ENCODE measurements around the gene ALPG.
A peak's percentile ranks its signal among the peaks of the same experiment; 100 is the strongest.
"Not testable (repeated sequence)": the region's sequence is repeated elsewhere in the genome, so short reads cannot be mapped to it uniquely, and the experiment has no call there.

ALPG gene

GRCh38 chr2:232439758-232440135 lies 33.1 kb downstream of the ALPG start:
- DNase-seq (ENCODE audit: low read depth in 3 of 3, low spot score in 1 of 3) = no peak

- DNase-seq (ENCODE audit: low read depth in 3 of 3, low spot score in 1 of 3) = peak; percentile 62 to 89 (median 75)
These were observed 33.8 kb downstream of the ALPG start for GRCh38 chr2:232440220-232441018.

DNA sequence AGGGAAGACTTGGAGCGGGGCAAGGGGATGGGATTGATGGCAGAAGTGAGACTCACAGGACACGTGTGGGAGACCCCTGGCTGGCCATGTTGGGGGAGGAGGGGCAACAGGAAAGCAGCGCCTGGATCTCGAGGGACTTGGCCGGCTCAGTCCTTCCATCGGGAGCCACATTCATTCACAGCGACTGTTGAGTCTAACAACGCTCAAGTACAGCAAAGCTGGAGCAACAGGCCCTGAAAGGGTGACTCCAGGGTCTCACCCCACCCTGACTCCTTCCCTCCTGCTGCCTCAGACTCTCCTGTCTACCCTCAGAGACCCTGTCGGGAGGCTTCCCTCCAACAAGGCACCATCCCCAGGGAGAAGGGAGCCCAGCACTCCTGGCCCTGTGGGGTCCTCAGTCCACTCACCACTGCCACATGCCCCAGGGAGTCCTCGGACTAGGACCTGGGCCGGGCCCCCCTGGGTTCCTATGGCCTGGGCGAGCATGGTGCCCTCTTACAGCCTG lies 34.6 kb downstream of the ALPG start:
- DNase-seq (ENCODE audit: low read depth in 3 of 3, low spot score in 1 of 3) = no peak

GRCh38 chr2:232441922-232442321 lies 35.3 kb downstream of the ALPG start:
- not testable (repeated sequence) for DNase-seq (ENCODE audit: low read depth in 3 of 3, low spot score in 1 of 3)

DNA sequence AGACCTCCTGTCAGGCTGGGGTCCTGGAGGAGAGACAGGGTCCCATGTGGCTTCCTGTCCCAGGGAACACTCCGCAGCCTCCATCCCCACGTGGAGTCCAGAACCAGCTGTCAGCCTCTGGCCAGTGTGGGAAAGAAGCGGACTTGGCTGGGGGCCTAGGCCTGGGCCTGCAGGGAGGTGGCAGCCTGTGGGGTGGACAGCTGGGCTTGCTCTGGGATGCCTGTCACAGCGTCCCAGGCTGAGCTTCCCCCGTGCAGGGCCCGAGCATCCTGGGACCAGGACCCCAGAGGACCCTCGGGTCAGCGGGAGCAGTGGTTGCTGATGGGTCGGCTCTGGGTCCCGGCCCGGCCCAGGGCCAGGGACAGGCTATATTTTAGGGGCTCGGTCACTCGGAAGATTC lies 35.8 kb downstream of the ALPG start:
- DNase-seq (ENCODE audit: low read depth in 3 of 3, low spot score in 1 of 3) = not testable (repeated sequence)

- DNase-seq (ENCODE audit: low read depth in 3 of 3, low spot score in 1 of 3) = not testable (repeated sequence)
These were observed 36.4 kb downstream of the ALPG start for GRCh38 chr2:232443047-232443446.

DNA sequence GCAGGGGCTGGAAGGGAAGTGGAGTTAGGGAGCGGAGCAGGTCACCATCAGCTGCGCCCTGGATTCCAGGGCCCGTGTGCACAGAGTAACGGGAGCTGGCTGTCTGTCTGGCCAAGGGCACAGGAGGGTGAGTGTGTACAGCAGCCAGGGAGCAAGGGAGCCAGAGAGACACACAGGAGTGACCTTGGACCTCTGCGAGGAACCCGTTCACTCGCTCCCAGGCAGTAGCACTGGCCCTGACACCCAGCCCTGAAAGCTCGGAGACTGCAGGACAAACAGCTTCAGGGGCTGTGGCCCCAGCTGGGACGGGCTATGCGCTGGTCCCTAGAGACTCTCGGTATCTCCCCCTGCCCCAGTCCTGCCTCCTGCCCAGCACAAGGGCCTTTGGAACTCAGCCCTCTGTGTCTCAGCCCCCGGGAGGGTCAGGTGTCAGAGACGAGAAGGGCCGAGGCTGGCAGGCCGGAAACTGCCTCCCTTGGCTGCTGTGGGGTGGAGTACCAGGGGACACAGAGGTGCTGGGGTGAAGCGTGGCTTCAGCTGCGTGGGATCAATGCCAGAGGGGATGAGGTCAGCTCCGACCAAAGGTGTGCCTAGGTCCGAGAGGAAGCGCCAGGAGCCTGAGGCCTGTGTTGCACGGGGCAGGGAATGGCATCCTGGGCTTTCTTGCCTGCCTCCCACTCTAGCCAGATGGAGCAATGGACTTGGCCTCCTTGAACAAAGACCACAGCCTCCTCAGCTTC lies 37.2 kb downstream of the ALPG start:
- not testable (repeated sequence) for DNase-seq (ENCODE audit: low read depth in 3 of 3, low spot score in 1 of 3)

GRCh38 chr2:232444409-232445148 lies 37.9 kb downstream of the ALPG start:
- peak in 2 of 3 donors; percentile 22 to 50 for DNase-seq (ENCODE audit: low read depth in 3 of 3, low spot score in 1 of 3)

DNA sequence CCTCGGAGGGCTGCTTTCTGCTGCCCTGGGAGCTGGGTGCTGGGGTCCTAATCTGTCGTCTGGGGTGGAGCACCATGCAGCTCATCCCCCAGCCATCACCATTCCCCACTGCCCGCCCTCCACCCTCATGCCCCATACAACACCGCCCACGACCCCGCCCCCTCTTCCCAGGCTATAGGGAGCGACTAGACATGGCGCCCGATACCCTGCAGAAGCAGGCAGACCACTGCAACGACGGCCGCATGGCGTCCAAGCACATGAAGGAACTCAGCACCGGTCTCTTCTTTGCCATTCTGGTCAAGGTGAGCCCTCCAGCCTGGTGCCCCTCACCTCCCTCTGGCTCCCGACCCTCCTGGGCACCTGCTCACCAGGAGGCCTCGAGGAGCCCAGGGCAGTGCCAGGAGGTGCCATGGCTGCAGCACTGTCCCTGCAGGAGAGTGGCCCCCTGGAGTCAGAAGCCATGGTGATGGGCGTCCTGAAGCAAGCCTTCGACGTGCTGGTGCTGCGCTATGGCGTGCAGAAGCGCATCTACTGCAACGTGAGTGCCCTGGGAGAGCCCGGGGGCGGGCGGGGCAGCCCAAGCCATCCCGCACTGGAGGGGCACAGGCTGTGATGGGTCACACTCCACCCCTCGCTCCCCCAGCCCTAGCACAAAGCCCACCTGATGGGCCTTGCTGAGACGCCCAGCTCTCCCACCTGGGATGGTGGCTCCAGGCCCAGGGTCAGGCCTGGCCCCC lies 38.7 kb downstream of the ALPG start:
- DNase-seq (ENCODE audit: low read depth in 3 of 3, low spot score in 1 of 3) = not testable (repeated sequence)

- DNase-seq (ENCODE audit: low read depth in 3 of 3, low spot score in 1 of 3) = not testable (repeated sequence)
These were observed 39.7 kb downstream of the ALPG start for GRCh38 chr2:232446266-232446777.

DNA sequence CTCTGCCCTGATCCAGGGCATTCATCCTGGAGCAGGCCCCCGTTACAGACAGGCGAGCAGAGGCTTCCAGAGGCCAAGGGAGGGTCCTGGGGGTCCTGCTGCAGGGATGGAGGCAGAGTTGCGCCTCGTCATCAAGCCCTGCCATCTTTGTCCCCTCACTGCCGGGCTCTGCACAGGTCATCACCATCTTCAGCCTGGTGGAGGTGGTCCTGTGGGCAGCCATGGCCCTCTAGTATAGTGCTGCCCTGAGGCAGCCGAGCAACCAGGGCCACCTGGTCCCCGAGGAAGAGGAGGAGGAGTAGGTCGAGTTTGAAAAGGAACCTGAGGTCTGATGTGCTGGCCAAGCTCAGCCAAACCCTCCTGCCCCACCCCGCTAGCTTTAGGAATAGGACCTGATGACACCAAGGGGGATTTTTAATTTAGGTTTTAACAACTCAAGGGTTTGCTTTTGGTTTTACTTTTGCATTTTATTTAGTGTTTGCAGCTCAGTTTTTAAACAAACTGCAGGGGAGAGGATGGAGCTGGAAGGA lies 40.5 kb downstream of the ALPG start:
- no peak for DNase-seq (ENCODE audit: low read depth in 3 of 3, low spot score in 1 of 3)

- DNase-seq (ENCODE audit: low read depth in 3 of 3, low spot score in 1 of 3) = no peak
These were observed 41.1 kb downstream of the ALPG start for GRCh38 chr2:232447638-232448303.

DNA sequence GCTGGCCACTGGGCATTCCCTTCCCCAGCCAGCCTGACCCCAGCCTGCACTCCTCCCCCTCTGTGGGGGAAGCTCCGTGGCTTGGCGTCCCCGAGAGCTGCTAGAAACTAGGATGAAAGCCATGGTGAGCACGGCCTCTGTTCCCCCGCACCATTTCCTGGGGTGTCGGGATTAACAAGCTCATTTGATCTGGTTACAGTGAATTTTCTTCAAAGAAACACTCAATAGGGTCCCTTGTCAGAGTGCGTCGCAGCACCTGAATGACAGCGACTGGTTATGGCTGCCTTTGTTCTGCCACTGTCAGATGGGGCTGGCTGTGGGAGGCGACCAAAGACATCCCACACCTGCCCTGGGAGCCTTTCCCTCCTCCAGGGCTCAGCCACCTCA lies 41.7 kb downstream of the ALPG start:
- DNase-seq (ENCODE audit: low read depth in 3 of 3, low spot score in 1 of 3) = no peak

- no peak for DNase-seq (ENCODE audit: low read depth in 3 of 3, low spot score in 1 of 3)
These were observed 43.3 kb downstream of the ALPG start for GRCh38 chr2:232449964-232450363.

DNA sequence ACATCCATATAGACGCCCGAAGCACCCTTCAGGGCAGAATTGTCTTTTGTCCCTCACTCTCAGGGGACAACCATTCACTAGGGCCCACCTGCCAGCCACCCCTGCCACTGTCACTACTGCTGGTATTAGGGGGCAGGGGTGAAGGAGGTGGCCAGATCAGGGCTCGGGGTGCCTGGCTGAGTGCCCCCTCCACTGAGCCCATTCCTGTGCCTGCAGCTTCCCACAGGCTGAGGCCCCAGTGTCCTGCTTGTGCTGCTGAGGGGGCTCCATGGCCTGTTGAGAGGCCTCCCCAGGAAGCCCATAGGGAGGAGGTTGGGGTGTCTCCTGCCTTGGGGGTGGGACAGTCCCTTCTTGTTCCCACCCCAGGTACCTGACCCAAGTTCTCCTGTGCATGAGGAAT lies 45.0 kb downstream of the ALPG start:
- DNase-seq (ENCODE audit: low read depth in 3 of 3, low spot score in 1 of 3) = not testable (repeated sequence)

DNA sequence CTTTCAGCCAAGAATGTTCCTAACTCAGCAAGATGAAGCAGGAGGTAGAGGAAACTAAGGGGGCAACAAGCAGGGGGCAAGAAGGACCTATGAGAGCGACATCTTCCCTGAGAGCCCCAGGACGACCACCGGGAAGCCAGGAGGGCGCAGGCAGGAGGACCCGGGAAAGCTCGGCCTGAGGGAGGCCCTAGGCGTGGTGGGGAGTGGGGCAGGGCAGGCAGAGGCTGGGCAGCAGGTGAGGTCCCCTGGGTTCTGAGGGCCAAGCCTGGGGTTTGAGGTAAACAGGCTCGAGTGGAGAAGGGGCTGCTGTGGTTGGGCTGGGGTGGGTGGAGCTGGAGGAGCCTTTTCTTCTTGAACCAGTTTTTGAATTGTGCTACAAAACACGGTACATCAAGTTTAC lies 48.0 kb downstream of the ALPG start:
- DNase-seq (ENCODE audit: low read depth in 3 of 3, low spot score in 1 of 3) = no peak

GRCh38 chr2:232455426-232456255 lies 49.0 kb downstream of the ALPG start, which contains the start of gene ALPI:
Gene ALPI (plus strand): TSS chr2:232456153. CDS start chr2:232456200, 47 bp downstream.
- DNase-seq (ENCODE audit: low read depth in 3 of 3, low spot score in 1 of 3) = no peak

DNA sequence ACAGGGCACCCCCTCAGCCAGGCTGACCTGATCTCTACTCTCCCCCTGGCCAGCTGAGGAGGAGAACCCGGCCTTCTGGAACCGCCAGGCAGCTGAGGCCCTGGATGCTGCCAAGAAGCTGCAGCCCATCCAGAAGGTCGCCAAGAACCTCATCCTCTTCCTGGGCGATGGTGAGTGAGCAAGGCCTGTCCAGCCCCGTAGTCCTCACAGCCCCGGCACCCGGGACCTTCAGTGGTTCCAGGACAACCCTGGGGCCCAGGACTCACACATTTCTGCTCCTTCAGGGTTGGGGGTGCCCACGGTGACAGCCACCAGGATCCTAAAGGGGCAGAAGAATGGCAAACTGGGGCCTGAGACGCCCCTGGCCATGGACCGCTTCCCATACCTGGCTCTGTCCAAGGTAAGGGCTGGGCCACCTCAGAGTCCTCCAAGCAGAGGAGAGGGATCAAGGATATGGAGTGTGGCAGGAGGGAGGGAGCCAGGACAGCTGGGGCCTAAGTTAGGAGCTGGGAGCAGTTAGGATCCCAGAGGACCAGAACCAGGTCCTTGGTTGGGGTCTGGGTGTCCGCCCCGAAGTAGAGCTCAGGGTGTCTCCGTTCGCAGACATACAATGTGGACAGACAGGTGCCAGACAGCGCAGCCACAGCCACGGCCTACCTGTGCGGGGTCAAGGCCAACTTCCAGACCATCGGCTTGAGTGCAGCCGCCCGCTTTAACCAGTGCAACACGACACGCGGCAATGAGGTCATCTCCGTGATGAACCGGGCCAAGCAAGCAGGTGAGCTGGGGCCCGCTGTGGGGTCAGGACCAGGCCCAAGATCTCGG lies 49.9 kb downstream of the ALPG start:
- DNase-seq (ENCODE audit: low read depth in 3 of 3, low spot score in 1 of 3) = no peak
